HG02870 (cell line): ENCODE results near the gene LRRK1.

ENCODE experiments used
- ATAC-seq: cut with Tn5 transposase; IDR thresholded peaks from one replicate; pipeline ENCODE4 v1.9.1; 2021; ENCODE audit warnings: mild to moderate bottlenecking, moderate library complexity; ENCODE audit not compliant: unreplicated experiment

LRRK1 gene

GRCh38 chr15:101020451-101020850 lies 101.3 kb downstream of the LRRK1 start:
- no peak for ATAC-seq

- no peak for ATAC-seq
These were observed 101.8 kb downstream of the LRRK1 start for GRCh38 chr15:101020945-101021344.

GRCh38 chr15:101022306-101022705 lies 103.1 kb downstream of the LRRK1 start:
- ATAC-seq: no peak

GRCh38 chr15:101022876-101023275 lies 103.7 kb downstream of the LRRK1 start:
- no peak for ATAC-seq

GRCh38 chr15:101023501-101024072 lies 104.4 kb downstream of the LRRK1 start:
- ATAC-seq: no peak

- ATAC-seq: no peak
These were observed 105.0 kb downstream of the LRRK1 start for GRCh38 chr15:101024073-101024695.

- ATAC-seq: no peak
These were observed 105.7 kb downstream of the LRRK1 start for GRCh38 chr15:101024706-101025500.

GRCh38 chr15:101025501-101025885 lies 106.3 kb downstream of the LRRK1 start:
- ATAC-seq: no peak

GRCh38 chr15:101025896-101026631 lies 106.9 kb downstream of the LRRK1 start:
- no peak for ATAC-seq

GRCh38 chr15:101026656-101027272 lies 107.6 kb downstream of the LRRK1 start:
- no peak for ATAC-seq

- no peak for ATAC-seq
These were observed 108.2 kb downstream of the LRRK1 start for GRCh38 chr15:101027273-101027901.

- no peak for ATAC-seq
These were observed 108.8 kb downstream of the LRRK1 start for GRCh38 chr15:101027920-101028319.

GRCh38 chr15:101028321-101028720 lies 109.2 kb downstream of the LRRK1 start:
- ATAC-seq: no peak

- ATAC-seq: no peak
These were observed 109.7 kb downstream of the LRRK1 start for GRCh38 chr15:101028772-101029438.

- ATAC-seq: no peak
These were observed 111.0 kb downstream of the LRRK1 start for GRCh38 chr15:101029971-101030661.

- no peak for ATAC-seq
These were observed 112.1 kb downstream of the LRRK1 start for GRCh38 chr15:101031213-101031612.

- no peak for ATAC-seq
These were observed 114.6 kb downstream of the LRRK1 start for GRCh38 chr15:101033801-101034200.

GRCh38 chr15:101035611-101036010 lies 116.5 kb downstream of the LRRK1 start:
- no peak for ATAC-seq

GRCh38 chr15:101036189-101036588 lies 117.0 kb downstream of the LRRK1 start:
- ATAC-seq: no peak
